Lower leg skin (tissue), 3 donors: Measurements from ENCODE around the gene N4BP2L1.

Experiments used
- POLR2A ChIP-seq, 2 donors: fragments of 450-650 bp; IDR thresholded peaks; one replicate each; pipeline ENCODE4 v1.6.1; 2016 to 2017; ENCODE audit warnings: antibody characterized with exemption in 2 of 2, mild to moderate bottlenecking in 1 of 2, moderate library complexity in 1 of 2
- TF ChIP-seq, protein P1 (sequence below), 3 donors: fragments of 450-650 bp; IDR thresholded peaks; one replicate each; pipeline ENCODE4 v1.5.1; 2016; ENCODE audit warnings: antibody characterized with exemption in 3 of 3, mild to moderate bottlenecking in 3 of 3, moderate library complexity in 2 of 3

DNA sequence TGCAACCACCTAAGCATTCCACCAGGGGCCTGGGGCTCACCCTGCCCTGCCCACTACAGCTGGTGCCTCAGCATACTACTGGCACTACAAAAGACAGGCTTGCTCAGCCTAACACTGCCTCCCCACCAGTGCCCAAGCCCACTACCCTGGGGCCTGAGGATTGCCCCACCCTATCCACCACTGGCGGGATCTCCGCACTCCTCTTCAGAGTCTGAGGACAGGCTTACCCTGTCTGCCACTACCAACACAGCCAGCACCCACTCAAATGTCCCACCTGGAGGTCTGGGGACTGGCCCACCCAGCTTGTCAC, 27.6 kb upstream of the N4BP2L1 start:
- TF ChIP-seq, protein P1, sequence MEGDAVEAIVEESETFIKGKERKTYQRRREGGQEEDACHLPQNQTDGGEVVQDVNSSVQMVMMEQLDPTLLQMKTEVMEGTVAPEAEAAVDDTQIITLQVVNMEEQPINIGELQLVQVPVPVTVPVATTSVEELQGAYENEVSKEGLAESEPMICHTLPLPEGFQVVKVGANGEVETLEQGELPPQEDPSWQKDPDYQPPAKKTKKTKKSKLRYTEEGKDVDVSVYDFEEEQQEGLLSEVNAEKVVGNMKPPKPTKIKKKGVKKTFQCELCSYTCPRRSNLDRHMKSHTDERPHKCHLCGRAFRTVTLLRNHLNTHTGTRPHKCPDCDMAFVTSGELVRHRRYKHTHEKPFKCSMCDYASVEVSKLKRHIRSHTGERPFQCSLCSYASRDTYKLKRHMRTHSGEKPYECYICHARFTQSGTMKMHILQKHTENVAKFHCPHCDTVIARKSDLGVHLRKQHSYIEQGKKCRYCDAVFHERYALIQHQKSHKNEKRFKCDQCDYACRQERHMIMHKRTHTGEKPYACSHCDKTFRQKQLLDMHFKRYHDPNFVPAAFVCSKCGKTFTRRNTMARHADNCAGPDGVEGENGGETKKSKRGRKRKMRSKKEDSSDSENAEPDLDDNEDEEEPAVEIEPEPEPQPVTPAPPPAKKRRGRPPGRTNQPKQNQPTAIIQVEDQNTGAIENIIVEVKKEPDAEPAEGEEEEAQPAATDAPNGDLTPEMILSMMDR (IDR thresholded peaks at IDR 0.05): no peak
- no peak for TF ChIP-seq POLR2A (IDR thresholded peaks at IDR 0.05)
